Spleen (tissue), 11 donors: ENCODE data around the gene CNOT3. TPM values are rescaled to one million over a fixed set of nuclear protein-coding genes. Genes with fewer than 3 reads are reported as not detected.

Experiments used
- DNase-seq: peaks from one replicate; pipeline ENCODE4 v3.0.0-alpha.2; 2020
- H3K27ac ChIP-seq, 8 donors: fragments of 200-600 bp; sonication (generic) in 7 of 8; 1 replicate in 4 of 8; 2 replicates in 4 of 8; pipeline versions ENCODE4 v1.5.0 to v1.8.0; 2016 to 2021; ENCODE audit warnings: inconsistent platforms in 4 of 8, mild to moderate bottlenecking in 4 of 8, moderate library complexity in 1 of 8
- H3K27me3 ChIP-seq, 7 donors: fragments of 200-600 bp; sonication (generic) in 6 of 7; replicated peaks in 1 of 7; 1 replicate in 4 of 7; 2 replicates in 3 of 7; pipeline versions ENCODE4 v1.5.0 to v1.8.0; 2016 to 2021; ENCODE audit warnings: inconsistent platforms in 3 of 7, mild to moderate bottlenecking in 1 of 7
- H3K36me3 ChIP-seq, 6 donors: fragments of 200-600 bp; sonication (generic) in 5 of 6; 1 replicate in 4 of 6; 2 replicates in 2 of 6; pipeline versions ENCODE4 v1.5.0 to v1.8.0; 2016 to 2021; ENCODE audit warnings: inconsistent platforms in 2 of 6
- H3K4me1 ChIP-seq, 6 donors: fragments of 200-600 bp; sonication (generic) in 5 of 6; 1 replicate in 3 of 6; 2 replicates in 3 of 6; pipeline versions ENCODE4 v1.5.0 to v1.8.0; 2016 to 2021; ENCODE audit warnings: inconsistent platforms in 3 of 6
- H3K4me3 ChIP-seq, 8 donors: fragments of 200-600 bp; sonication (generic) in 7 of 8; 1 replicate in 4 of 8; 2 replicates in 4 of 8; pipeline versions ENCODE4 v1.5.0 to v1.8.0; 2016 to 2021; ENCODE audit warnings: inconsistent platforms in 4 of 8, mild to moderate bottlenecking in 4 of 8, moderate library complexity in 2 of 8
- H3K9me3 ChIP-seq, 8 donors: fragments of 200-600 bp; sonication (generic) in 7 of 8; 1 replicate in 4 of 8; 2 replicates in 4 of 8; pipeline versions ENCODE4 v1.5.0 to v1.8.0; 2016 to 2021; ENCODE audit warnings: inconsistent platforms in 4 of 8
- POLR2A ChIP-seq, 3 donors: fragments of 450-650 bp; IDR thresholded peaks; one replicate each; pipeline ENCODE4 v1.5.1; 2017; ENCODE audit warnings: antibody characterized with exemption in 3 of 3, mild to moderate bottlenecking in 1 of 3
- POLR2AphosphoS5 ChIP-seq, 3 donors: sonication (generic); formaldehyde crosslinking; IDR thresholded peaks; one replicate each; pipeline ENCODE4 v1.5.1; 2017; ENCODE audit warnings: antibody characterized with exemption in 3 of 3
- WGBS, 5 donors: extraction: QIAGEN DNeasy Blood & Tissue Kit in 3 of 5; methylation state at CpG; one replicate each; pipeline versions ENCODE4 v1.1.5 to v1.1.7; 2013 to 2018; 5-methylcytosine and 5-hydroxymethylcytosine counted together
- intact Hi-C: fragments of 100-400 bp; cut with DNase I; formaldehyde crosslinking; loops from one replicate; pipeline ENCODE4 v1.15.0; 2023; ENCODE audit warnings: low total_unique reads
- polyA plus RNA-seq, 3 donors: library from polyadenylated mRNA; stranded (reverse); fragments of 200-250 nt; gene quantifications; one replicate each; pipeline ENCODE4 v1.2.1, GENCODE V29; 2013
- total RNA-seq, 7 donors: library from RNA; depleted of rRNA in 3 of 7; stranded (reverse); fragments of >200 nt in 3 of 7; fragmentation: NEBNext Ultra II Directional in 4 of 7; extraction: Animal tissue kit (Norgen Biotek cat#: 25700) in 4 of 7; gene quantifications; one replicate each; pipeline versions ENCODE4 v1.1.0 to v1.2.1, GENCODE V29; 2016 to 2021
- TF ChIP-seq, protein P1 (sequence below), 11 experiments: fragments of 200-600 bp in 7 of 11; fragments of 450-650 bp in 4 of 11; sonication (generic) in 4 of 11; IDR thresholded peaks in 8 of 11; conservative IDR thresholded peaks in 3 of 11; 1 replicate in 7 of 11; 2 replicates in 4 of 11; pipeline versions ENCODE4 v1.4.0 to v1.8.0; 2016 to 2021; ENCODE audit warnings: antibody characterized with exemption in 11 of 11, inconsistent platforms in 4 of 11, mild to moderate bottlenecking in 1 of 11
- donor health status: healthy with polysubstance abuse.
- donor health status: DM: no; HTN: no; CAD: no; lungs with moderate emphysema.
- donor health status: DM: no; HTN: no; CAD: no.
- donor health status: Bipolar disorder and iron deficiency.
- donor health status: healthy.
- donor health status: DM: no; HTN: no; CAD: no.
- donor health status: DM: yes; HTN: yes; CAD: no.

CNOT3 gene
- total and polyA plus RNA-seq, 10 donors: 17.7 to 56.1 (median 42.8) TPM

DNA sequence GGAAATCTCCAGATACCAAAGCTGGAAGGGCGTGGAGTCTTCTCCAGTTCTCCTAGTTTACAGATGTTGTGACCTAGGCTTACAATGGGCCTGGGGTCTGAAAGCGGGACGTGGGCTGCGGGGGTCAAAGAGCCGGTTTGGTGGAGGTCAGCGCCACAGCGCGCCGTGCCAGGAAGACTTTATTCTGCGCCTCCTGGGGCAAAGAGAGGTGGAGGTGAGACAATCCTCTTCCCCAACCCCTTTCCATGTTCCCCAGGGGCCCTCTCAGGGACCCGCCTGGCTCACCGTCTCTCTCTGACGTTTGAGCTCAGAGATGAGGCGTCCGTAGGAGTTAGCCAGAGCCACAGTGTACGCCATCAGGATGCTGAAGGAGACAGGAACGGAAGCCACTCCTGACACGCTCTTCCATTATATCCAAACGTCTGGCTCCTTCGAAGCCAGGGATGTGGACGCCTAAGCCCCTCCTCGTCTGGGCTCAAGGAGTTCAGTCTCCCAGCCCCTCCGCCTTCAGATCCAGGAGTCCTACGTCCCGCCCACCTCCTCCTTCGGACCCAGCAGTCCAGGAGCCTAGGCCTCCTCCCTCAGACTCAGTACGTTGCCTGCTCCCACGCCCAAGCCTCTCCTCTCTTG is 22.7 kb downstream of the CNOT3 start:
- Histone ChIP-seq H3K27ac (peak overlapping the region; percentile 17 to 100 (median 96)), H3K9me3 (no peaks in the 10 kb centered on the region), H3K4me3 (peak overlapping the region; percentile 8 to 90 (median 63)), H3K27me3 (peaks cover 0 to 19% (median 6%) of the 10 kb centered on the region in 7 donors), H3K4me1 (peaks cover 24 to 92% (median 73%) of the 10 kb centered on the region in 6 donors), H3K36me3 (peaks cover 0 to 32% (median 29%) of the 10 kb centered on the region in 6 donors)
- 4 to 7% (median 5%) methylated on average over 28 of the region's 28 CpGs for WGBS, 5 donors
- intact Hi-C loops: no loop called here
- TF ChIP-seq POLR2A (IDR thresholded peaks at IDR 0.05): no peak
- no peak for TF ChIP-seq POLR2AphosphoS5 (IDR thresholded peaks at IDR 0.05)
- TF ChIP-seq, protein P1, sequence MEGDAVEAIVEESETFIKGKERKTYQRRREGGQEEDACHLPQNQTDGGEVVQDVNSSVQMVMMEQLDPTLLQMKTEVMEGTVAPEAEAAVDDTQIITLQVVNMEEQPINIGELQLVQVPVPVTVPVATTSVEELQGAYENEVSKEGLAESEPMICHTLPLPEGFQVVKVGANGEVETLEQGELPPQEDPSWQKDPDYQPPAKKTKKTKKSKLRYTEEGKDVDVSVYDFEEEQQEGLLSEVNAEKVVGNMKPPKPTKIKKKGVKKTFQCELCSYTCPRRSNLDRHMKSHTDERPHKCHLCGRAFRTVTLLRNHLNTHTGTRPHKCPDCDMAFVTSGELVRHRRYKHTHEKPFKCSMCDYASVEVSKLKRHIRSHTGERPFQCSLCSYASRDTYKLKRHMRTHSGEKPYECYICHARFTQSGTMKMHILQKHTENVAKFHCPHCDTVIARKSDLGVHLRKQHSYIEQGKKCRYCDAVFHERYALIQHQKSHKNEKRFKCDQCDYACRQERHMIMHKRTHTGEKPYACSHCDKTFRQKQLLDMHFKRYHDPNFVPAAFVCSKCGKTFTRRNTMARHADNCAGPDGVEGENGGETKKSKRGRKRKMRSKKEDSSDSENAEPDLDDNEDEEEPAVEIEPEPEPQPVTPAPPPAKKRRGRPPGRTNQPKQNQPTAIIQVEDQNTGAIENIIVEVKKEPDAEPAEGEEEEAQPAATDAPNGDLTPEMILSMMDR (IDR thresholded peaks at IDR 0.05 in 8 of 11, conservative IDR thresholded peaks at IDR 0.05 in 3 of 11): peak in 1 of 11 experiments; percentile 8
- peak; percentile 81 for DNase-seq

DNA sequence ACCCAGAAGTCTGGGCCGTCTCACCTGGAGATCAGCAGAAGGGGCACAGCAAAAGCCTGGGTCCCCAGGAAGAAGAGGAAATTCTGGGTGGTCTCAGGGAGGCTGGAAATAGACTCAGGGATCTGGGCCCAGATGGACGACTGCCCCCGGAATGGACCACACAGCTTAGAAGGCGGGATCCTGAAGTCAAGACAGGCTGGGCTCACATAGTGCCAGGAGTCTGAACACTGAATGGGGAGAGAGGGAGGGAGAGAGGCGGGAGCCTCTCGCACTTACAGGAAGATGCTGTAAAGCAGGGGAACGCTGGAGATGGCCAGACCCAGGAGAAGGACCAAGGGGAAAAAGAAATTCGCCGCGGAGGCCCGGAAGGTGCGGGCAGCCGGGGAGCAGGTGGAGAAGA is 23.3 kb downstream of the CNOT3 start:
- Histone ChIP-seq H3K27me3 (peaks cover 0 to 25% (median 6%) of the 10 kb centered on the region in 7 donors), H3K9me3 (no peaks in the 10 kb centered on the region), H3K36me3 (peaks cover 0 to 26% (median 24%) of the 10 kb centered on the region in 6 donors), H3K4me1 (peaks cover 24 to 87% (median 67%) of the 10 kb centered on the region in 6 donors), H3K4me3 (peak overlapping the region in 3 of 8 donors; percentile 68 to 90 (median 71)), H3K27ac (peak overlapping the region in 4 of 8 donors; percentile 95 to 99 (median 96))
- intact Hi-C loops: no loop called here
- TF ChIP-seq, protein P1 (IDR thresholded peaks at IDR 0.05 in 8 of 11, conservative IDR thresholded peaks at IDR 0.05 in 3 of 11): no peak
- no peak for DNase-seq
- 62 to 71% (median 65%) methylated on average over 13 of the region's 13 CpGs for WGBS, 5 donors

DNA sequence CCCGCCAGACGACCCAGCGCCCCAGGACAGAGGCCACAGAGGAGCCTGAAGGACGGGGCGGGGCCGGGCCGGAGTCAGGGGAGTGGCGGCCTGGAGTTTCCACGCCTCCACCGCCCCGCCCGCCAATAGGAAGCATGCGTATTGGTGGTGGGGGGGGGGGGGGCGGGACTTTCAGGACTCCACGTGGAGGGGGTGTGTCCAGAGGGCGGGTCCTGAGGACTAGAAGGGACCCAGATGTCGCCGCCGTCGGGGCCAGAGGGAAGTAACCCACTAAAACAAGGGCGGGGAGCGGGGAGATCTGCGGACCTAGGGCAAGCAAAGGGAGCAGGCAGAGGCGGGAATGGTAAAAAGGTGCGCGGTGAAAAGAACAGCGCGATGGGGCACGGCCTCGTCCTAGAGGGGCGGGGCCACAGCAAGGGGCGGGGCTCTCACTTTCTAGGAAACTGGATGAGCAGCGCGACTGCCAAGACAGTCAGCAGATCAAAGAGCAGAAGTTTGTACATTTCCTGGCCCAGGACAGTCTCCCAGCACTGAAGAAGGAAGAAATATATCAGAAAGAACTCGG is 24.8 kb downstream of the CNOT3 start:
- H3K4me3 ChIP-seq: peak overlapping the region in 7 of 8 donors; percentile 32 to 75 (median 55)
- H3K36me3 ChIP-seq: peaks cover 0 to 11% (median 9%) of the 10 kb centered on the region in 6 donors
- no peaks in the 10 kb centered on the region for H3K9me3 ChIP-seq
- WGBS, 5 donors: 1 to 4% (median 2%) methylated on average over 22 to 35 of the region's 35 CpGs
- H3K4me1 ChIP-seq: peaks cover 24 to 72% (median 63%) of the 10 kb centered on the region in 6 donors
- peak overlapping the region in 6 of 8 donors; percentile 38 to 82 (median 77) for H3K27ac ChIP-seq
- intact Hi-C loops: no loop called here
- H3K27me3 ChIP-seq: peaks cover 0 to 26% (median 6%) of the 10 kb centered on the region in 7 donors
- TF ChIP-seq, protein P1 (IDR thresholded peaks at IDR 0.05 in 8 of 11, conservative IDR thresholded peaks at IDR 0.05 in 3 of 11): no peak
- peak; percentile 21 to 56 (median 48) for TF ChIP-seq POLR2AphosphoS5 (IDR thresholded peaks at IDR 0.05)
- peak; percentile 94 for DNase-seq

DNA sequence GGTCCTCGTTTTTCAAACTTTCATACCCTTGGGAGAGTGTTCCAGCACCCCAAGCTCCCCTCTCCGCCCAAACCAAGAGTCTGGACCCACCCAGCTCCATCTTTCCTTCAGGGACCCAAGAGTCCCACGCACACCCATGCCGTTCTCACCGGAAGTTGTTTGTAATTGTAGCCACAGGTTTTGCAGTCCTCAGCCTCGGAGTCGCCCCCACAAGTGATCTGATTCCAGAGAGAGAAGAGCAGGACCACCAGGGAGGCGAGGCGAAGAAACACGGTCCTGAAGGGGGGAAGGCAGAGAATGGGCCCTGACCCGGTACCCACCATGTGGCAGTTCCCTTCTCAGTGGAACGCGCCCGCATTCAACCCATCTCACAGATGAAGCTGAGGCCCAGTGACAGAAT is 25.3 kb downstream of the CNOT3 start:
- TF ChIP-seq, protein P1 (IDR thresholded peaks at IDR 0.05 in 8 of 11, conservative IDR thresholded peaks at IDR 0.05 in 3 of 11): no peak
- no peak for TF ChIP-seq POLR2AphosphoS5 (IDR thresholded peaks at IDR 0.05)
- TF ChIP-seq POLR2A (IDR thresholded peaks at IDR 0.05): no peak
- Histone ChIP-seq H3K27ac (peak overlapping the region in 6 of 8 donors; percentile 38 to 82 (median 77)), H3K9me3 (no peaks in the 10 kb centered on the region), H3K4me3 (peak overlapping the region in 7 of 8 donors; percentile 32 to 75 (median 55)), H3K36me3 (peaks cover 0 to 6% (median 3%) of the 10 kb centered on the region in 6 donors), H3K4me1 (peaks cover 24 to 66% (median 58%) of the 10 kb centered on the region in 6 donors), H3K27me3 (peaks cover 0 to 27% (median 6%) of the 10 kb centered on the region in 7 donors)
- intact Hi-C loops: no loop called here
- 67 to 76% (median 75%) methylated on average over 14 of the region's 14 CpGs for WGBS, 5 donors
- no peak for DNase-seq
